ENCODE measurements around the gene COL20A1. TPM values are rescaled to one million over a fixed set of nuclear protein-coding genes. Genes with fewer than 3 reads are reported as not detected.

COL20A1 gene
- polyA plus RNA-seq, 6 donors from 2014 or later = not detected

GRCh38 chr20:63313349-63314014 lies 20.5 kb downstream of the COL20A1 start:
- Mint-ChIP-seq H3K9me3 (no peaks in the 10 kb centered on the region), H3K27ac (no peak overlapping the region), H3K27me3 (peaks cover 0 to 35% (median 15%) of the 10 kb centered on the region in 3 donors), H3K4me1 (peaks cover 0 to 4% (median 2%) of the 10 kb centered on the region in 3 donors), H3K4me3 (no peak overlapping the region), H3K36me3 (no peaks in the 10 kb centered on the region)
- no peak for DNase-seq
- ATAC-seq (ENCODE audit: low read depth in 2 of 2) = no peak

DNA sequence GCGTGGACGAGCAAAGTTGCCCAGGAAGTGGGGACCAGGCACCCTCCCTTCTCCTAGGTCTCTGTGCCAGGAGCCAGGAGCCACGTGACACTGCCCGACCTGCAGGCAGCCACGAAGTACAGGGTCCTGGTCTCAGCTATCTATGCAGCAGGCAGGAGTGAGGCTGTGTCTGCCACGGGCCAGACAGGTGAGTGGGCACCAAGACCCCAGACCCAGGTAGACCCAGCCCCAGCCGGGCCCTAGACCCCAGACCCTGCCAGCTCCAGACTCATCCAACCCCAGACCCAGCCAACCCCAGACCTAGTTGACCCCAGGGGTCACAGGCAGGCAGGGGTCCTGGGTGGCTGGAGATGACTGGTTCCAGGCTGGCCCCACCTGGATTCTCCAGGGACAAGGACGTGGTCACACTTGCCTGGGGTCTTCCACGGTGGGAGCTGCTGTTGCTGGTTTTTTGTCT lies 21.1 kb downstream of the COL20A1 start:
- Mint-ChIP-seq H3K27ac (no peak overlapping the region), H3K27me3 (peaks cover 0 to 35% (median 15%) of the 10 kb centered on the region in 3 donors), H3K4me3 (no peak overlapping the region), H3K9me3 (no peaks in the 10 kb centered on the region), H3K4me1 (peaks cover 0 to 4% (median 2%) of the 10 kb centered on the region in 3 donors), H3K36me3 (no peaks in the 10 kb centered on the region)
- DNase-seq (no peak), ATAC-seq (ENCODE audit: low read depth in 2 of 2) (no peak)

DNA sequence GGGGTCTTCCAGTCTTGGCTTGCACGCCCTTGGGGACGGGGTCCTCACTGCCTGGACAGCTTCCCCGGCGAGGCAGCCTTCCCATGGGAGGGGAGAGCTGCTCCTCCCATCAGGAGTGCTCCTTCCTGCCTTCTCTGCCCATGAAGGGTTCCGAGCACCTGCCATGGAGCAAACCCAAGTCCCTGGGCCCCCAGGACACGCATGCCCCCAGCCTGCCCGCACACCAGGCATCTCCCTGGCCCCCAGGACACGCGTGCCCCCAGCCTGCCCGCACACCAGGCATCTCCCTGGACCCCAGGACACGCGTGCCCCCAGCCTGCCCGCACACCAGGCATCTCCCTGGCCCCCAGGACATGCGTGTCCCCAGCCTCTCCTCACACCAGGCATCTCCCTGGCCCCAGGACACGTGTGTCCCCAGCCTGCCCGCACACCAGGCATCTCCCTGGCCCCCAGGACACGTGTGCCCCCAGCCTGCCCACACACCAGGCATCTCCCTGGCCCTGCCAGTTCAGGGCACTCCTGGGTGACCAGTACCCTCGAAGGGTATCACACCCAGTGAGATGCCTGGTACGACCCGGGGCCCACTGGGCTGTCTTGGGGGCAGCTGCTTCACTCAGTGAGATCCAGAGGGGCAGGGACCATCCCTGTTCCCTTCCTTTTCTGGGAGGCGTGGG lies 21.7 kb downstream of the COL20A1 start:
- Mint-ChIP-seq H3K9me3 (no peaks in the 10 kb centered on the region), H3K4me3 (no peak overlapping the region), H3K36me3 (no peaks in the 10 kb centered on the region), H3K27ac (no peak overlapping the region), H3K4me1 (peaks cover 0 to 4% (median 2%) of the 10 kb centered on the region in 3 donors), H3K27me3 (peaks cover 0 to 36% (median 15%) of the 10 kb centered on the region in 3 donors)
- no peak for DNase-seq
- ATAC-seq (ENCODE audit: low read depth in 2 of 2) = no peak

GRCh38 chr20:63315240-63315689 lies 22.3 kb downstream of the COL20A1 start:
- peaks cover 0 to 4% (median 2%) of the 10 kb centered on the region in 3 donors for H3K4me1 Mint-ChIP-seq
- H3K27ac Mint-ChIP-seq = no peak overlapping the region
- ATAC-seq (ENCODE audit: low read depth in 2 of 2) (no peak), DNase-seq (no peak)
- no peaks in the 10 kb centered on the region for H3K9me3 Mint-ChIP-seq
- H3K27me3 Mint-ChIP-seq = peaks cover 0 to 31% (median 14%) of the 10 kb centered on the region in 3 donors
- H3K36me3 Mint-ChIP-seq = no peaks in the 10 kb centered on the region
- no peak overlapping the region for H3K4me3 Mint-ChIP-seq

DNA sequence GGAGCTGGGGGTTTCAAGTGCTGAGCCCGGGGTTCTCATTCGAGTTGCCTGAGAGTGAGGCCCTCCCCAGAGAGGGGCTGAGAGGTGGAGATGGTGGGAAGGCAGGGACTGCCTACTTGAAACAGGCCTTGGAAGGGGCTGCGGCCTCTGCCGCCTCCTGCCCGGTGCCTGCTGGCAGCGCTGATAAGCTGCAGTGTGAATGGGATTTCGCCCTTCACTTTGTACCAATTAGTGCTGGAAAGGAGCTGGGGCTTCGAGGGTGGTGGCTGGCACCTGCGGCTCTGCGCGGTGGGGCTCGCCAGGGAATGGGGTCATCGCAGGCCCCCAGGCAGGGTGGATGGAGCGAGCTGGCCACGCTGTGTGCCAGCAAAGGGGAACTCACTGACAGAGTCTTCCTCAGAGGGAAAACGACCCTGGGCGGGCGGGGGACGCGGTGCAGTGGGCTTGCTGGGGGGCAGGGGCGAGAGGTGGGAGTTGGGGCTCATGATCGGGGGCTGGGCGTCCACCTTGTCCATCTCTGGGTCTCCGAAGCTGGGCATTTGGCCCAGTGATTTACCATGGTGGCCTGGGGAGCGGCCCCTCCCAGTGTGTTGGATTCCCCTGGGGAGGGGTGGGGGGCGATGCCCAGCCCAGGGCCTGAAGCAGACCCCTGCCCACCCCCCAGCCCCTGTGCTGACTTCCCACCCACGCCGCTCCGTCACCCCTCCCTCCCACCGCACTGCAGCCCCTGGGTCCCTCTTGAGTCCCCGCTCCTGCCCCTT lies 22.9 kb downstream of the COL20A1 start:
- Mint-ChIP-seq H3K36me3 (no peaks in the 10 kb centered on the region), H3K9me3 (no peaks in the 10 kb centered on the region), H3K27ac (no peak overlapping the region), H3K4me1 (peaks cover 0 to 4% (median 2%) of the 10 kb centered on the region in 3 donors), H3K27me3 (peaks cover 0 to 25% (median 8%) of the 10 kb centered on the region in 3 donors), H3K4me3 (no peak overlapping the region)
- no peak for ATAC-seq (ENCODE audit: low read depth in 2 of 2)
- DNase-seq = no peak

GRCh38 chr20:63316502-63316921 lies 23.5 kb downstream of the COL20A1 start:
- DNase-seq = no peak
- Mint-ChIP-seq H3K4me1 (peaks cover 0 to 4% (median 2%) of the 10 kb centered on the region in 3 donors), H3K27ac (no peak overlapping the region), H3K27me3 (peaks cover 0 to 30% (median 7%) of the 10 kb centered on the region in 3 donors), H3K4me3 (no peak overlapping the region), H3K36me3 (no peaks in the 10 kb centered on the region), H3K9me3 (no peaks in the 10 kb centered on the region)
- no peak for ATAC-seq (ENCODE audit: low read depth in 2 of 2)

DNA sequence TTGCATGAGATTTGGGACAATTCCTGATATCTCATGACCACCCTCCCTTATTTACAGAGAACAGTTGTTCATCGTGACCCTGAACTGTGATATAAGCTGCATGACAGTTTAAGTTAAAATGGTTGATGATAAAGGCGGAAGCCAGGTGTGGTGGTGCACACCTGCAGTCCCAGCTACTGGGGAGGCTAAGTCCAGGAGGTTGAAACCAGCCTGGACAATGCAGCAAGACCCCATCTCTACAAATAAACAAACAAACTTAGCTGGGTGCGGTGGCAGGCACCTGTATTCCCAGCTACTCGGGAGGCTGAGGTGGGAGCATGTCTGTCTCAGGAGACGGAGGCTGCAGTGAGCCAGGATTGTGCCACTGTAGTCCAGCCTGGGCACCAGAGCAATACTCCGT lies 24.1 kb downstream of the COL20A1 start:
- no peak overlapping the region for H3K27ac Mint-ChIP-seq
- DNase-seq = no peak
- no peak for ATAC-seq (ENCODE audit: low read depth in 2 of 2)
- no peaks in the 10 kb centered on the region for H3K36me3 Mint-ChIP-seq
- H3K9me3 Mint-ChIP-seq = no peaks in the 10 kb centered on the region
- no peak overlapping the region for H3K4me3 Mint-ChIP-seq
- H3K4me1 Mint-ChIP-seq = peaks cover 0 to 4% (median 2%) of the 10 kb centered on the region in 3 donors
- peaks cover 0 to 30% (median 7%) of the 10 kb centered on the region in 3 donors for H3K27me3 Mint-ChIP-seq

GRCh38 chr20:63317601-63318291 lies 24.8 kb downstream of the COL20A1 start:
- Mint-ChIP-seq H3K4me1 (peaks cover 0 to 4% (median 2%) of the 10 kb centered on the region in 3 donors), H3K27me3 (peaks cover 0 to 33% (median 7%) of the 10 kb centered on the region in 3 donors), H3K27ac (no peak overlapping the region), H3K4me3 (no peak overlapping the region), H3K9me3 (no peaks in the 10 kb centered on the region), H3K36me3 (no peaks in the 10 kb centered on the region)
- ATAC-seq (ENCODE audit: low read depth in 2 of 2) (no peak), DNase-seq (no peak)

- ATAC-seq (ENCODE audit: low read depth in 2 of 2) = no peak
- Mint-ChIP-seq H3K4me3 (no peak overlapping the region), H3K36me3 (no peaks in the 10 kb centered on the region), H3K9me3 (no peaks in the 10 kb centered on the region), H3K4me1 (no peaks in the 10 kb centered on the region), H3K27me3 (peaks cover 0 to 36% (median under 1%) of the 10 kb centered on the region in 3 donors), H3K27ac (no peak overlapping the region)
- DNase-seq = no peak
Measured at GRCh38 chr20:63318391-63319163, 25.6 kb downstream of the COL20A1 start.

DNA sequence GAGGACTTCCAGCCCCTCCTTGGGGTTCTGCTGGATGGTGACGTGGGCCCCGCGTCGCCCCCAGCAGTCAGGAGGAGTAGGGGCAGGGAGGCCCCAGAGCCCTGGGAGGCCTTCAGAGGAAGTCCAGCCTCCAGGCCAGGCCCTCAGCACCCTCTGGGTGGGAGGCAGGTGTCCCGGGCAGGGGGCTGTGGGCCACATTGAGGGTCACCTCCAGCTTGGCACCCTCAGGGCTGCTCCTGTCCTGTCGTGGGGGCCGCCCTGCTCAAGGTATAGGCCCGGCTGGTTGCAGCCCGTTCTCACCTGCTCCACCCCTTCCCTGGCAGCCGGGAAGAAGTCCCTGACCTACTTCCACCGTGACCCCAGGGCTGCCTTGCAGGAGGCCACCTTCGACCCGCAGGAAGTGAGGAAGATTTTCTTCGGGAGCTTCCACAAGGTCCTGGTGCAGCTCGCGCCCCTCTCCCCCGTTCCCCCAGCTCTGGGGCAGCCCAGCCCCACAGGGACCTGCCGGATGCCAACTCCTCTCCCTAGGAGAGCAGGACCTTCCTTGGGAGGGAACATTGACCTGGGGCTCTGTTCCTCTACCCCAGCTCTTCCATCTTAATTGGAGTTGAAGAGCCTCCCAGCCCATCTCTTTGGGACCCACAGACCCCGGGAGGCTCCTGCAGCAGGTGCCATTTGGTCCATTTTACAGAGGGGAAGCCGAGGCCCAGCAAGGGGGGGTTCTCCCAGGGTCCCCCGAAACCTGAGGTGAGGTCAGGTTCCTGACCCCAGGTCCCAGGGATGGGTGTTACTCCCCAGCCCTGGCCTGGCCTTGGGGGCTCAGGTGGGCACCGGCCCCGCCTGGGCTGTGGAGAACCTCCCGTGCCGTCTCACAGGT lies 26.4 kb downstream of the COL20A1 start:
- Mint-ChIP-seq H3K27me3 (peaks cover 0 to 43% (median 6%) of the 10 kb centered on the region in 3 donors), H3K4me3 (no peak overlapping the region), H3K27ac (no peak overlapping the region), H3K36me3 (no peaks in the 10 kb centered on the region), H3K9me3 (no peaks in the 10 kb centered on the region), H3K4me1 (no peaks in the 10 kb centered on the region)
- DNase-seq = no peak
- no peak for ATAC-seq (ENCODE audit: low read depth in 2 of 2)

DNA sequence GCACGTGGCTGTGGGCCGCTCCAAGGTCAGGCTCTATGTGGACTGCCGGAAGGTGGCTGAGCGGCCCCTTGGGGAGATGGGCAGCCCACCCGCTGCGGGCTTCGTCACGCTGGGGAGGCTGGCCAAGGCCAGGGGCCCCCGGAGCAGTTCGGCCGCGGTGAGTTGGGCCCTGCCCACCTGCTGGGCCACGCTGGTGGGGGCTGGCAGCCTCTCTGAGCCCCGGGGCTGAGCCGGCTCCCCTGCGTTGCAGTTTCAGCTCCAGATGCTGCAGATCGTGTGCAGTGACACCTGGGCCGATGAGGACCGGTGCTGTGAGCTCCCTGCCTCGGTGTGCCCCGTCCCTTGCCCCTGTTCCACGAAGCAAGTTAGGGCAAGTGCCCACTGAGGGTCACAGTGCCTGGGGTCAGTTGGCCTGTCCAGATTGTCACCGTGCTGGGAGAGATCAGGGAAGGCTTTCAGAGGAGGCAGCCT lies 27.1 kb downstream of the COL20A1 start:
- Mint-ChIP-seq H3K4me1 (no peaks in the 10 kb centered on the region), H3K27ac (no peak overlapping the region), H3K9me3 (no peaks in the 10 kb centered on the region), H3K4me3 (no peak overlapping the region), H3K36me3 (no peaks in the 10 kb centered on the region), H3K27me3 (peaks cover 0 to 39% (median 6%) of the 10 kb centered on the region in 3 donors)
- DNase-seq (no peak), ATAC-seq (ENCODE audit: low read depth in 2 of 2) (no peak)
